Effector CD8-positive, alpha-beta T cell (primary cell): ENCODE measurements around the gene TOMM22.

Experiments used
- DNase-seq: peaks from one replicate; lab custom pipeline; 2025; lab: John Stamatoyannopoulos, UW

The TOMM22 gene

GRCh38 chr22:38715176-38715764 lies 33.5 kb downstream of the TOMM22 start:
- DNase-seq, result no peak

GRCh38 chr22:38715852-38716251 lies 34.1 kb downstream of the TOMM22 start:
- DNase-seq, result no peak

GRCh38 chr22:38716271-38716670 lies 34.5 kb downstream of the TOMM22 start:
- DNase-seq, result no peak

GRCh38 chr22:38716826-38717225 lies 35.1 kb downstream of the TOMM22 start:
- no peak for DNase-seq

- no peak for DNase-seq
Measured at GRCh38 chr22:38717244-38717643, 35.5 kb downstream of the TOMM22 start.

- DNase-seq, result no peak
Measured at GRCh38 chr22:38718414-38718813, 36.7 kb downstream of the TOMM22 start.

- no peak for DNase-seq
Measured at GRCh38 chr22:38719196-38719595, 37.4 kb downstream of the TOMM22 start.

- no peak for DNase-seq
Measured at GRCh38 chr22:38720350-38720749, 38.6 kb downstream of the TOMM22 start.

- DNase-seq, result no peak
Measured at GRCh38 chr22:38721551-38721950, 39.8 kb downstream of the TOMM22 start.

- no peak for DNase-seq
Measured at GRCh38 chr22:38724176-38724575, 42.4 kb downstream of the TOMM22 start.

- DNase-seq, result no peak
Measured at GRCh38 chr22:38724926-38725571, 43.3 kb downstream of the TOMM22 start.

- DNase-seq, result no peak
Measured at GRCh38 chr22:38725900-38726655, 44.3 kb downstream of the TOMM22 start.

- DNase-seq, result no peak
Measured at GRCh38 chr22:38727123-38727522, 45.4 kb downstream of the TOMM22 start.

GRCh38 chr22:38727530-38728451 lies 46.0 kb downstream of the TOMM22 start:
- no peak for DNase-seq

- DNase-seq, result no peak
Measured at GRCh38 chr22:38728871-38729796, 47.4 kb downstream of the TOMM22 start.

GRCh38 chr22:38729946-38730345 lies 48.2 kb downstream of the TOMM22 start:
- no peak for DNase-seq

- no peak for DNase-seq
Measured at GRCh38 chr22:38730411-38730871, 48.7 kb downstream of the TOMM22 start.

GRCh38 chr22:38731703-38732161 lies 50.0 kb downstream of the TOMM22 start:
- no peak for DNase-seq

- no peak for DNase-seq
Measured at GRCh38 chr22:38732251-38732815, 50.6 kb downstream of the TOMM22 start.

- DNase-seq, result peak; percentile 46
Measured at GRCh38 chr22:38733329-38733723, 51.6 kb downstream of the TOMM22 start.
